B cell (primary cell): ENCODE data around the gene AQP6.

ENCODE experiments used
- CTCF ChIP-seq: fragments of 200-600 bp; IDR thresholded peaks from one replicate; pipeline ENCODE4 v1.8.0; 2022; ENCODE audit warnings: antibody characterized with exemption, mild to moderate bottlenecking
- EZH2 ChIP-seq: IDR thresholded peaks from 2 replicates; pipeline ENCODE4 v1.6.1; 2012; ENCODE audit warnings: borderline replicate concordance, low read depth, mild to moderate bottlenecking, moderate library complexity, low read length; ENCODE audit not compliant: insufficient read depth, poor library complexity, severe bottlenecking

- TF ChIP-seq CTCF (no peak), EZH2 (no peak)
These were observed 12.0 kb downstream of the AQP6 start for GRCh38 chr12:49984476-49985359.
